LNCAP (cell line): ENCODE measurements around the gene FXYD7.

ENCODE experiments used
- TF ChIP-seq, protein P1 (sequence below): fragments of 450-650 bp; IDR thresholded peaks from 2 replicates; pipeline ENCODE4 v1.5.1; 2017; ENCODE audit warnings: mild to moderate bottlenecking

The FXYD7 gene

GRCh38 chr19:35120898-35121297 is 22.2 kb upstream of the FXYD7 start:
- TF ChIP-seq, protein P1, sequence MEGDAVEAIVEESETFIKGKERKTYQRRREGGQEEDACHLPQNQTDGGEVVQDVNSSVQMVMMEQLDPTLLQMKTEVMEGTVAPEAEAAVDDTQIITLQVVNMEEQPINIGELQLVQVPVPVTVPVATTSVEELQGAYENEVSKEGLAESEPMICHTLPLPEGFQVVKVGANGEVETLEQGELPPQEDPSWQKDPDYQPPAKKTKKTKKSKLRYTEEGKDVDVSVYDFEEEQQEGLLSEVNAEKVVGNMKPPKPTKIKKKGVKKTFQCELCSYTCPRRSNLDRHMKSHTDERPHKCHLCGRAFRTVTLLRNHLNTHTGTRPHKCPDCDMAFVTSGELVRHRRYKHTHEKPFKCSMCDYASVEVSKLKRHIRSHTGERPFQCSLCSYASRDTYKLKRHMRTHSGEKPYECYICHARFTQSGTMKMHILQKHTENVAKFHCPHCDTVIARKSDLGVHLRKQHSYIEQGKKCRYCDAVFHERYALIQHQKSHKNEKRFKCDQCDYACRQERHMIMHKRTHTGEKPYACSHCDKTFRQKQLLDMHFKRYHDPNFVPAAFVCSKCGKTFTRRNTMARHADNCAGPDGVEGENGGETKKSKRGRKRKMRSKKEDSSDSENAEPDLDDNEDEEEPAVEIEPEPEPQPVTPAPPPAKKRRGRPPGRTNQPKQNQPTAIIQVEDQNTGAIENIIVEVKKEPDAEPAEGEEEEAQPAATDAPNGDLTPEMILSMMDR = no peak

DNA sequence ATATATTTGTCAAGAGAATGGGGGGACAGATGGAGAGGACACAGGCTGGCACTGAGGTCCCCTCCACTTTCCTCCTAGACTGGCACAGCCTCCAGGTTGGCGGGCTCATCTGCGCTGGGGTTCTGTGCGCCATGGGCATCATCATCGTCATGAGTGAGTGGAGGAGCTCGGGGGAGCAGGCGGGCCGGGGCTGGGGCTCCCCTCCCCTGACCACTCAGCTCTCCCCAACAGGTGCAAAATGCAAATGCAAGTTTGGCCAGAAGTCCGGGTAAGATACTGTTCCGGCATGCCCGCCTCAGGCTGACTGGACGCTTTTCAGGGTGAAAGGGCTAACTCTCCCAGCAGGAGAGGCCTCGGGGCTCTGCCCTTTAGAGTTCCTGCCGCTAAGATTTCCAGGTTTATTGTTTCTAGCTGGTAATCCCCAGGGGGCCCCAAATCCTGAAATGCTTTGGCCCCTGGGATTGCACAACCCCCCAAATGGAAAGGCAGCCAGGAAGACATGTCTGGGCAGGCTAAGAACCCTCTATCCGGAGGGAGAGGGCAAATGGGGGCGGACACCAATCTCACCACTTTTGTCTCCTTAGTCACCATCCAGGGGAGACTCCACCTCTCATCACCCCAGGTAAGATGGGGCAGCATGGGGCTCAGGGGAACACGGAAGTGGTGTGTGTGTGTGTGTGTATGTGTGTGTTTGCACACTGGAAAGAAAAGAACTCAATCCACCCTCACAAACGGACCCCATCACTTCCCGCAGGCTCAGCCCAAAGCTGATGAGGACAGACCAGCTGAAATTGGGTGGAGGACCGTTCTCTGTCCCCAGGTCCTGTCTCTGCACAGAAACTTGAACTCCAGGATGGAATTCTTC is 20.1 kb upstream of the FXYD7 start:
- TF ChIP-seq, protein P1 = no peak

DNA sequence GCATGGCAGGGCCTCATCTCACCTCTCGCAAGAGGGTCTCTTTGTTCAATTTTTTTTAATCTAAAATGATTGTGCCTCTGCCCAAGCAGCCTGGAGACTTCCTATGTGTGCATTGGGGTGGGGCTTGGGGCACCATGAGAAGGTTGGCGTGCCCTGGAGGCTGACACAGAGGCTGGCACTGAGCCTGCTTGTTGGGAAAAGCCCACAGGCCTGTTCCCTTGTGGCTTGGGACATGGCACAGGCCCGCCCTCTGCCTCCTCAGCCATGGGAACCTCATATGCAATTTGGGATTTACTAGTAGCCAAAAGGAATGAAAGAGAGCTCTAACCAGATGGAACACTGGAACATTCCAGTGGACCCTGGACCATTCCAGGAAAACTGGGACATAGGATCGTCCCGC is 19.5 kb upstream of the FXYD7 start:
- TF ChIP-seq, protein P1 = no peak

DNA sequence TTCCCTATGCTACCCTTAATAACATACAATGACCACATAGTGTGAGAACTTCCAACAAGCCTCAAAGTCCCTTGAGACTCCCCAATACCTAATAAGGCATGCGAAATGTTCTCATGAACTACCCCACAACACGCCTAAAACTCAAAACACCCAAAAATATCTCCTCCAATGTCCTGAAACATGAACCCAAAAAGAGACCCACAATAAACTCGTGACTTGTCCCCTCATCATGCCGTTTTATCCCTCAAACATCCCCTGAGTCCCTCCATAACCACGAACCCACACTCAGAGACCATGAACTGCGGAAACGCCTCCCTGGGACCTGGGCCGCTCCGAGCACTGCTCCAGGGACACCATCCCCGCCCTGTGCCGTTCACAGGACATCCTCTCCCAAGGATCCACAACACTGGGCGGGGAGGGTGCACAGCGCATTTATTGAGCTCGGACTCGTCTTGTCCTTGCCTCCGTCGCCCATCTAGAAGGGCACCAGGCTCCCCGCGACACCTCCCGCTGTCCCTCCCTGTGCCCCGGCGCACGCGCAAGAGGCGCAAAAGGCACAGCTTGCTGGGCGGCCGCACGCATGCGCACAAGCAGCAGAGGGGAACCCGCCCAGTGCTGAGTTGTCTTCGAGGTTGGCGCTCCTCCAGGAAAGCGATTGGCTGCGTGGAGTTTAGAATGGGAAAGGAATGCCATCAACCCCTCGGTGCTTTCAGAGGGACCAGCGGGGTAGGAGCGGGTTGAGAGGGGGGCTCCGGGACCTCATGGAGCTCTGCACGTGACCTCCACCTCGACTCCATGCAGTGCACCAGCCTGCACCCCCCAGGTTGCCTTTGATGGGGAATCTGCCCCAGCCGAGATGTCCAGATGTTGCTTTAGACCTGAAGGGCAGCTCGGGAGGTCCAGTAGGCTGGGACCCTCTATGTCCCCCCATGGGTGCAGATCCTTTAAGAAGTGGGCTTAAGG is 18.7 kb upstream of the FXYD7 start:
- TF ChIP-seq, protein P1 = no peak

DNA sequence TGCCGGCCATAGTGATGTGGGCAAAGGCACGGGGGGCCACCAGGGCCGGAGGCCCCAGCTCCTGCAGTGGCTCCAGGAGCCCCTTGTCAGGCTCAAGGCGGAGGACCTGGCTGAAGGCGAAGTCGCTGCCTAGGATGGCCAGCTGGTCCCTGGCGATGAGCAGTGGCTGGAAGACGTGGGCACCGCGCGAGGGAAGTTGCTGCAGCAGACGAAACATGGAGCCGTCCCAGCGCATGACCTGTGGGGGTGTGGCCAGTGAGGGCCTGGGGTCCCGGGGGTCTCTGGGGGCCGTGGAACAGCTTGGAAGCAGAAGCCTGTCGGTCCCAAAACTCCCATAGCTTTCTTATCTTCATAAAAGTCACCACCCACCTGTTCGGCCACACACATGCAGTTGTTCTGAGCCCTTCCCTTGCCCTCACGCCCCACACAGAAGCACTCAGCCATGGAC is 17.8 kb upstream of the FXYD7 start:
- TF ChIP-seq, protein P1 = no peak

DNA sequence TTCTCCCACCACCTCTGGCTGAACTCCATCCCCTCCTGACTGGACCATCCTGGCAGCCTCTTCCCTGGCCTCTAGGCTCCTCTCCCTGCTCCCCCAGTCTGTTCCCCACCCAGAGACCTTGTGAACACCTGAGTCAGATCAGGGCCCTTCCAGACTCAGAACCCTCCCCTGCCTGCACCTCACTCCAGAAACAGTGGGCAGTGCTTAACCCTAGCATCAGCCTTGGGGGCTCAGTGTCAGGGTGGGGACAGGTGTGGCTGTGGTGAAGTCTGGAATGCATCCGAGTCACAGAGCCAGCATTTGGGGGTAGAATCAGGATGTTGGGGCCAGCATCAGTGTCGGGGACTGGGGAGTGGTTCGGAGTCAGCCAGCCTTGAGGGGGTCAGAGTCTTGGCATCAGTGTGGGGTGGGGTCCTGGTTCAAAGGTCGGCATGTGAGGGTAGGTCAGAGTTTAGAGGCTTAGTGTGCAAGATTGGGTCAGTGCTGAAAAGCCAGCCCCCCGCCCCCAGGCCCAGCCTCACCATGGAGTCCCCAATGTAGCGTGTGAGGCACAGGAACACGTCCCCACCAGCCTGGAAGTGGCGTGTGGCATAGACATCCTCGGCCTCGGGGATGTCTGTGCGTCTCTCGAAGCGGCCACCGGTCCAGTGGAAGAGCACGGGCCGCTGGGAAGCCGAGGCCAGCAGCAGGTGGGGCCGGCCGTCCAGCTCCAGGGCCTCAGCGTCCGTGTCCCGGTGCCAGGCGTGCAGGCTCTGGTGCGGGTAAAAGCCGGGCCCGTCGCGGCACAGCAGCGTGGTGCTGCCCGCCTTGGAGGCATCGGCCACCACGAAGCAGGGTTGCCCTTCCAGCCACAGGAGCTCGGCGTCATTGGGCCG is 17.1 kb upstream of the FXYD7 start:
- TF ChIP-seq, protein P1 = no peak

GRCh38 chr19:35126624-35126959 is 16.5 kb upstream of the FXYD7 start:
- TF ChIP-seq, protein P1 = no peak
